ENCODE data around the gene ALG14.

Gene ALG14

GRCh38 chr1:94980582-94981574 lies 91.9 kb downstream of the ALG14 start:
- DNase-seq (ENCODE audit: low read depth in 3 of 3) = no peak

DNA sequence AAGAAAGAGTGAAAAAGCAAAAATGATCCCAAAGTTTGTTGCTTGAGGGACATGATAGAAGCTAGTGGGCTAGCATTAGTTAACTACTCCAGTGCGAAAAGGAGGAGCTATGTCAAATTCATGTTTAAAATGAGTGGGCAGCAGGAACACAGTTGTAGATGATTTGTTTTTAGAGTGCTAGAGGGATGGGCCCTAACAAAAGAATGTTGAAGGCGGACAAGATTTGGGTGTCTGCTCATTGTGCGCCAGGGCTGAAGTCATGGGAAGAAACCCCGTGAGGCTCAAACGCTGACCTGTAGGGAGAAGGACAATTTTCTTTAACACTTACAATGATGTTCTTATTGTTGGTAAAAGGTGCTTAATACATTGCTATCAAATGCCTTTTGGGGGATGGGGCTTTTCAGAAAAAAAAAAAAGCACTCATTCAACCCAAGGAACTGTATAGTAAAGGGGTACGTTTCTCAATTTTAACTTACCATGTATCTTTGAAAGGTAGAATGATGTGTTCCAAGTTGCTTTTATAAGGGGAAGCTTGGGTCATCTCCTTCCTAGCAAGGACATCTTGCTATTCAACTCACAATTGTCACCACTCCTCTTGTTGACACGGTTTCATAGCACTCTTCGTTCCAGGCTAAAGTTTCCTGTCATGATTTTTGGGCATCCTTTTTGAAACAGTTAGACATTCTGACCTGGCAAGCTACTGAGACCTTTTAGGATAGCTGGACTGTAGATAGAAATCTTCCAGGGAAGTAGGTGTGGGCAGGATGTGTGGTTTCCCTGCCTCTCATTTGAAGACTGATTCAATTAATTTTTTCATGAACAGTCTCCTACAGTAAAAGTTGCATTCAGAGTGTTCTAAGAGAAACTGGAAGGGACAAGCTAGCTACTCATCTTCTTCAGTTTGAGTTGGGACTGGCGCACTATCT lies 92.8 kb downstream of the ALG14 start:
- DNase-seq (ENCODE audit: low read depth in 3 of 3) = no peak

DNA sequence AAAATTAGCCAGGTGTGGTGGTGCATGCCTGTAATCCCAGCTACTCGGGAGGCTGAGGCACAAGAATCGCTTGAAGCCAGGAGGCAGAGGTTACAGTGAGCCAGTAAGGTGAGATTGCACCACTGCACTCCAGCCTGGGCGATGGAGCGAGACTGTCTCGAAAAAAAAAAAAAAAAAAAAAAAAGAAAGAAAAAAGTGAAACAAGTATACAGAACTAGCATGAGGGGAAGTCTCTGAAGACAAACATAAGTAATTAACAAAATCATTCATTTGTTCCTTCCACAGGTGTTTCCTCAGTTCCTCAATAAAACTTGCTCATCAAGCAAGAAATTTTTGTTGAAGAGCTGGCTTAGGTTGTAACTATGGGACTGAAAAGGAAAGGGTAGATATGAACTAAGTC lies 93.6 kb downstream of the ALG14 start:
- no peak for DNase-seq (ENCODE audit: low read depth in 3 of 3)

DNA sequence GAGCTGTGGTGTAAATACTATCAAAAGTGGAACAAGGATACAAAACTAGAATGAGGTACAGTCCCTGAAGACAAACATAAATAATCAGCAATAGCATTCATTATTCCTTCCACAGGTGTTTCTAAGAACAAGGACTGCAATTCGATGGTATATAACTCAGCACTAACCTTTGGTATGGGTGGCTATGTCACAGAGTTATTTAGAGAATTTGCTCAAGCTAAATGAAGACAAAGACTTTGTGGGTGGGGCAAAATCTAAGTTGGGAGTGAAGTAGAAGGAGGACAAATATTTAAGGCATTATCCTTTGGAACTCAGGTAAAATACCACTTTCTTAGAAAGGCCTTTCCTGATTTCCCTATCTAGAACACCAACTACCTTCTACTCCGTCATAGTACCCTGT lies 94.3 kb downstream of the ALG14 start:
- no peak for DNase-seq (ENCODE audit: low read depth in 3 of 3)

DNA sequence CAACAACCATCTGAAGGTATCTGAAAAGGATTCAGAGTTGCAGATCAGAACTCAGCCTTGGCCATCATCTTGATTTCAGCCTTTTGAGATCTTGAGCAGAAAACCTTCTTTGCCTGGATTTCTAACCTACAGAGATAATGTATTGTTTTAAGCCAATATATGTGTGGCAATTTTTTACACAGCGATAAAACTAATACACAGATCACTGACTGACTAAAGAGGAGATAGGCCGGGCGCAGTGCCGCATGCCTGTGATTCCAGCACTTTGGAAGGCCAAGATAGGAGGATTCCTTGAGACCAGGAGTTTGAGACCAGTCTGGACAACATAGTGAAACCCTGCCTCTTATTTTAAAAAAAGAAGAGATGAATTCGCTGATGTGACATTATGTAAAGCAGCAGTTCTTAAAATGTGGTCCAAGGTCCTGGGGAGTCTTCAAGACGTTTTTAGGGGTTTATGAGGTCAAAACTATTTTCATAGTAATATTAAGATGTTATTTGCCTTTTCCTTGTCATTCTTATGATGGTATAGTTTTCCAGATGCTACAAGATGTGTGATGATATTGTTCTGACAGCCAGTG lies 95.7 kb downstream of the ALG14 start:
- DNase-seq (ENCODE audit: low read depth in 3 of 3) = no peak

- DNase-seq (ENCODE audit: low read depth in 3 of 3) = no peak
Observed at GRCh38 chr1:94974824-94975223, 97.9 kb downstream of the ALG14 start.

DNA sequence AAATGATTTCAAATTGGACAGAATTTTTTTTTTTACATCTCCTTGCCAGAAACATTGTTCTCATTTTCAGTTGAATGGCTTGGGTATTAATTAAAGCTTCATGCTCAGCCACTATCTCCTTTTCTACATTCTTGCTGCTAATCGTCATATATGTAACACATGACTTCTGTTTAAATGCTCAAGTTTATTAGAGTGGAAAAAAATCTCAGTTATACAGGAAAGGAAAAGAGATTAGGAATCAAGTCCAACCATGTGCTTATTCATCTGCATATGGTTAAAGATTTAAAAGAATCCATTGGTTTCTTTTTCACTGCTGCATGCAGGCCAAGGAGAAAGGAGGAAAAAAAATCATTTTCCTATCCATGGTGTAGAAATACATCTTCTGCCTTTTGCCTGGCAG lies 98.5 kb downstream of the ALG14 start:
- no peak for DNase-seq (ENCODE audit: low read depth in 3 of 3)

- no peak for DNase-seq (ENCODE audit: low read depth in 3 of 3)
Observed at GRCh38 chr1:94973309-94973922, 99.3 kb downstream of the ALG14 start.

GRCh38 chr1:94971491-94971924 lies 101.2 kb downstream of the ALG14 start:
- DNase-seq (ENCODE audit: low read depth in 3 of 3) = no peak

DNA sequence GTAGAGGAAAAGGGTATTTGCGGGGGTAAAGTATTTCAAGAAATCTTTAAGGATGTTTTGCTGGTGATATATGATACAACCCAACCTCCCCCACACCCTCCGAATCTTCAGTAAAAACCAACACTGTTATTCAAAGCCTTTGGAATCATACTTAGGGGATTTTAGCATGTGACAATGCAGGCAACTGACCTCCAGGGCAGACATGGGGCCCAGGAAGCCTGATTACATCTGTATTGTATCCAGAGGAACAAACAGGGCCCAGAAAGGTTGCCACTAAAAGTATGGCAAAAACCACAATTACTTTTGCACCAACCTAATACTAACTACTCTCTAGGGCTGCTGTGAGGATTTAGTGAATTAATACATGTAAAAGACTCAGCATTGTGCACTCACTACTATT lies 102.0 kb downstream of the ALG14 start:
- DNase-seq (ENCODE audit: low read depth in 3 of 3) = no peak

DNA sequence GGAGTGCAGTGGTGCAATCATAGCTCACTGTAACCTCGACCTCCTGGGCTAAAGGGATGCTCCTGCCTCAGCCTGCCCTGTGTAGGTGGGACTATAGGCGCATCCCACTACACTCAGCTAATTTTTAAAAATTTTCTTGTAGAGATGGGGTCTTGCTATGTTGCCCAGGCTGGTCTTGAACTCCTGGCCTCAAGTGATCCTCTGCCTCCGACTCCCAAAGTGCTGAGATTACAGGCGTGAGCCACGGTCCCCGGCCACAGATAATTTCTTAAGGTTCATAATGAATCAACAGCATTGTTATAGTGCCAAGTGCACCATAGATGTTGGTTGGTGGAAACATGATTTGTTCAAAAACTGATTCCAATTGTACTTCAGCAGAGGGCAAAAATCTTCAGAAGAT lies 103.6 kb downstream of the ALG14 start:
- DNase-seq (ENCODE audit: low read depth in 3 of 3) = no peak

DNA sequence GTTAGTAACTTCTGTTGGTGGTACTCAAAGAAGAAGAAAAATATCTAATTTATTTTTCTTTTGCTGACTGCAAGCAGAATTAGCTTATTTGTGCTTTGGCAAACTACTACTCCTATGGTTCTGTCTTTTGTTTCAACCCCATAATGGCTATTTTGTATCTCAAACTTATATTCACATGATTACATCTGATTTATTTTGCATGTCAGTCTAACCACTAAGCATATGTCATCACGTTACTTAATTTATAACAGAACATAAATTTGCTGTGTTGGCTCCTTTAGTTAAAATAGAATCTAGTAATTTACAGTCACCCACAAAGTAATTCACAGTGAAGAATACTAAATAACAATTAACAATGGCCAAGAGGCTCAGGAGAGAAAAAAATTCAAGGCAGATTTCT lies 106.7 kb downstream of the ALG14 start:
- no peak for DNase-seq (ENCODE audit: low read depth in 3 of 3)

- DNase-seq (ENCODE audit: low read depth in 3 of 3) = no peak
Observed at GRCh38 chr1:94963864-94964263, 108.9 kb downstream of the ALG14 start.

DNA sequence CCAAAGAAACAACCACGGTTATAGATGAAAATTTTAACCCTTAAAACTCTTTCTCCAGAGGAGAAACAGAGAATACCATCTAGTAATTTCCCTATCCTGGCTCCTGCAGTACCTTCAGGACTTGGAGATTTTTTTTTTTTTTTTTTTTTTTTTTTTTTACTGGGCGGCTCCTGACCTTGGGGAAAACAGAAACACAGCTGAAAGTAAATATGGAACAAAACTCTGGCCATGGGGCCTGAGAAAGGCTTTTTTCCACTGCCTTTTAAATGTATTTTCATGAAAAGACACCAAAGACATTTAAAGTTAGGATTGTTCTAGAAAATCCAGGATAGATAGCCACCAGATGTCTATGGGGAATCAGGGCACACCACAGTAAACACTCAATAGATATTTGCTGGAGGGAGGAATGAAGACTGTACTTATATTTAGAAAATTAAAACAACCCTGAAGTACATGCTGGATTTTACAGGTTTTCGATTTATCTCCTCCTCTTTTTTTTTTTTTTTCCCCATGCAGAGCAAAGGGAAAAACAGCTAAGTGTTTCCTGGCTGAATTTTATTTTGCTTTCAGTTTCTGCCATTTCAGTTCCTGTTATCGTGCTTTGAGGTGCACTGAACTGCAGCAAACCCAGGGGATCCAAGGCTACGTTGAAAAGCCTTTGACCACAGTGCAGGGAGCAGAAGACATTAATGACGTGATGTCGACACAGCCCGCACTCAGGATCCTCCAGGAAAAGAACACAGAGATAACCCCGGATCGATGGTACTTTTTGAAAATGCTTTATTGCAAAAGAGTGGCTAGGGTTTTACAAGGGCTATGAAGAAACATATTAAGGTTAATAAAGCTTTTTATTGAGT lies 110.1 kb downstream of the ALG14 start:
- peak in 2 of 3 experiments; percentile 0 to 9 for DNase-seq (ENCODE audit: low read depth in 3 of 3)

DNA sequence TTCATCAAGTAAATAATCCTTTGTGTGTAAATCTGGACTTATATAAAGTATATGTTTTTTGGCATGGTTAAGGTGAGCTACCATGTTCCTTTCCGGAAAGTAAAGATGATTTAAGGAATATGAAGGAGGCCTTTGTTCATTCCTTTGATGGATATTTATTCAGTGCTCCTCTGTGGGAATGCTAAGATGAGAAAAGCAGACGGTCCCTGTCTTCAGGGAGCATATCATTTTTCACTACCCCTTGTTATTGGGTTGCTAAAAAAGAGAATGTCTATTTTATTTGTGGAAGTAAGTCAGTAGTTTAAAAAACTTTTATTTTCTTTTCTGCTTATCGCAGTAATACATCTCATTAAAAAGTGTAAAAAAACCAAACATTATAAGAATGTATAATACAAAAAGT lies 110.8 kb downstream of the ALG14 start:
- DNase-seq (ENCODE audit: low read depth in 3 of 3) = no peak

- no peak for DNase-seq (ENCODE audit: low read depth in 3 of 3)
Observed at GRCh38 chr1:94961582-94961981, 111.2 kb downstream of the ALG14 start.

GRCh38 chr1:94958081-94958480 lies 114.7 kb downstream of the ALG14 start:
- no peak for DNase-seq (ENCODE audit: low read depth in 3 of 3)

DNA sequence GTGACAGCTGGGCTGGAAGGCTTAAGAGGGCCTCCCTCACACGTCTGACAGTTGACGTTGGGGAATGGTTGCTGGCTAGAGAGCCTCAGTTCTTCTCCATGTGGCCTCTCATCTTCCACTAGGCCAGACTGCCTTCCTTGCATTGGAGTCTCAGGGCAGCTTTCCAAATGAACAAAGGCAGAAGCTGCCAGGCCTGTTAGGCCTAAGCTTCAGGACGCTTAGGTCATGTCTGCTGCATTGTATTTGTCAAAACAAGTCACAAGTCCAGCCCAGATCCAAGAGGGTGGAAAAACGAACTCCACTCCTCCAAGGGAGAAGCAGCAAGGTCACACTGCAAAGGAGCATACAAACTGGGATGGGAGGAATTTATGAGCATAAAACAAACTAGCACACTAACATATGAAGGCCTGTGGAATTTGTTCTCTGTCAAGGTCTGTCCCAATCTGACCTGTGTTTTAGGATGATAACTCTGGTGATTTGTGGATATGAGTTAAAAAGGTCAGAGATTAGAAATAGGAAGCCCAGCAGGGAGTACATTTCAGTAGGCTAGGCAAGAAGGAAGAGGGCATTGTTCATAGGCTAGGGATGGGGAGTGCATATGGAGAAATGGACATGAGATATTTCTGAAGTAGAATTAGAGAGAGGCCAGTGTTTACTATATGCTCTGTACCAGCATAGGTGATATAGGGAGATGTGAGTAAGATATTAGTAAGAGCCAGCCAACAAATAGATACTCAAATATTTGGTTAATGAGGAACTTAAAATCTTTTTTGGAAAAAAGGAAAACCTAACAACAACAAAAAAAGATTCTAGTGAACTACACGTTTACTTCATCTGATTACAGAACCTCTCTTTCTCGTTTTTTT lies 116.8 kb downstream of the ALG14 start:
- DNase-seq (ENCODE audit: low read depth in 3 of 3) = no peak
